Measurements from ENCODE around the gene LSM7.

- TF ChIP-seq EZH2 (IDR thresholded peaks at IDR 0.05; ENCODE audit: borderline replicate concordance, low read length), result no peak
- no peak for TF ChIP-seq CTCF (conservative IDR thresholded peaks at IDR 0.05 in 1 of 2, IDR thresholded peaks at IDR 0.05 in 1 of 2; ENCODE audit: extremely low read depth in 1 of 2, insufficient read depth in 1 of 2, low read depth in 1 of 2, low read length in 2 of 2)
Observed at GRCh38 chr19:2359992-2360685, 31.8 kb upstream of the LSM7 start, which contains the start of gene TMPRSS9.

Data from mammary epithelial cell (primary cell).